B cell (primary cell): ENCODE results near the gene FANCD2. TPM values are rescaled to one million over a fixed set of nuclear protein-coding genes. Genes with fewer than 3 reads are reported as not detected.
A peak's percentile ranks its signal among the peaks of the same experiment; 100 is the strongest.

Experiments
- ATAC-seq: fragments of 200-7000 bp; cut with Tn5 transposase; one replicate; pipeline ENCODE4 v1.10.0; 2021; ENCODE audit warnings: low read depth, mild to moderate bottlenecking, moderate number of reproducible peaks, moderate library complexity
- CTCF ChIA-PET: fragments of 350-600 bp; sonication (Branson Sonifier 250); formaldehyde crosslinking; loops from one replicate; lab custom pipeline; 2021; ENCODE audit warnings: antibody characterized with exemption, inconsistent platforms; lab: Charles Lee
- POLR2A ChIA-PET: fragments of 350-600 bp; sonication (Branson Sonifier 250); formaldehyde crosslinking; loops from one replicate; lab custom pipeline; 2021; ENCODE audit warnings: antibody characterized with exemption; lab: Charles Lee
- DNase-seq: peaks from one replicate; pipeline ENCODE4 v3.0.0; 2013
- H2AFZ ChIP-seq: 2 replicates; pipeline ENCODE4 v1.6.1; 2012; ENCODE audit warnings: mild to moderate bottlenecking, low read depth, low read length; ENCODE audit not compliant: insufficient read depth, poor library complexity, severe bottlenecking
- H3K27ac ChIP-seq, 2 donors: 1 replicate in 1 of 2; 2 replicates in 1 of 2; pipeline ENCODE4 v1.5.1; 2012 to 2013; ENCODE audit warnings: low read length in 2 of 2, mild to moderate bottlenecking in 2 of 2, moderate library complexity in 1 of 2
- H3K27me3 ChIP-seq, 4 experiments: fragments of 200-600 bp in 1 of 4; sonication (generic) in 1 of 4; replicated peaks in 1 of 4; 1 replicate in 2 of 4; 2 replicates in 2 of 4; pipeline versions ENCODE4 v1.6.1 to v1.7.0; 2013 to 2016; ENCODE audit warnings: low read length in 3 of 4, mild to moderate bottlenecking in 2 of 4, mixed read lengths in 1 of 4, moderate library complexity in 1 of 4; ENCODE audit not compliant: insufficient read depth in 4 of 4, control insufficient read depth in 3 of 4; ENCODE audit errors: control extremely low read depth in 1 of 4
- H3K36me3 ChIP-seq, 2 experiments: replicated peaks in 1 of 2; 1 replicate in 1 of 2; 2 replicates in 1 of 2; pipeline versions ENCODE4 v1.6.1 to v1.7.1; 2013; ENCODE audit warnings: low read length in 1 of 2; ENCODE audit not compliant: insufficient read depth in 2 of 2, control insufficient read depth in 1 of 2; ENCODE audit errors: control extremely low read depth in 1 of 2, extremely low read depth in 1 of 2
- H3K4me1 ChIP-seq, 2 donors: fragments of 200-600 bp in 1 of 2; sonication (generic) in 1 of 2; 1 replicate in 1 of 2; 2 replicates in 1 of 2; pipeline versions ENCODE4 v1.5.1 to v1.6.1; 2013 to 2017; ENCODE audit warnings: low read length in 2 of 2; ENCODE audit not compliant: control insufficient read depth in 2 of 2, insufficient read depth in 2 of 2
- H3K4me2 ChIP-seq: replicated peaks from 2 replicates; pipeline ENCODE3; 2012; ENCODE audit warnings: mild to moderate bottlenecking, low read depth, low read length; ENCODE audit not compliant: poor library complexity, severe bottlenecking
- H3K4me3 ChIP-seq, 5 experiments: fragments of 200-600 bp in 1 of 5; sonication (generic) in 1 of 5; 1 replicate in 3 of 5; 2 replicates in 2 of 5; pipeline versions ENCODE4 v1.5.1 to v1.7.0; 2011 to 2016; ENCODE audit warnings: low read length in 4 of 5, mild to moderate bottlenecking in 4 of 5, low read depth in 2 of 5, control low read depth in 1 of 5, moderate library complexity in 1 of 5; ENCODE audit not compliant: insufficient read depth in 1 of 5; ENCODE audit errors: control extremely low read depth in 1 of 5, extremely low read depth in 1 of 5
- H3K79me2 ChIP-seq: fragments of 200-600 bp; sonication (generic); one replicate; pipeline ENCODE4 v1.6.0; 2016; ENCODE audit warnings: low read length; ENCODE audit not compliant: control insufficient read depth, insufficient read depth
- H3K9ac ChIP-seq: fragments of 200-600 bp; sonication (generic); 2 replicates; pipeline ENCODE4 v1.6.1; 2017; ENCODE audit warnings: mild to moderate bottlenecking, low read length, moderate library complexity
- H3K9me3 ChIP-seq, 3 donors: one replicate each; pipeline versions ENCODE4 v1.6.1 to v1.7.1; 2013; ENCODE audit warnings: low read length in 2 of 3; ENCODE audit not compliant: control insufficient read depth in 2 of 3, insufficient read depth in 1 of 3; ENCODE audit errors: control extremely low read depth in 1 of 3
- H4K20me1 ChIP-seq: 2 replicates; pipeline ENCODE4 v1.6.0; 2012; ENCODE audit warnings: mild to moderate bottlenecking, low read length; ENCODE audit not compliant: insufficient read depth, control insufficient read depth, poor library complexity, severe bottlenecking
- H3K27ac Mint-ChIP-seq: one replicate; pipeline ENCODE4 v1.8.0; 2021; ENCODE audit warnings: mixed read lengths
- H3K27me3 Mint-ChIP-seq: one replicate; pipeline ENCODE4 v1.8.0; 2021; ENCODE audit warnings: mixed read lengths
- H3K4me1 Mint-ChIP-seq: one replicate; pipeline ENCODE4 v1.8.0; 2021; ENCODE audit warnings: mixed read lengths
- H3K4me3 Mint-ChIP-seq: one replicate; pipeline ENCODE4 v1.8.0; 2021; ENCODE audit warnings: mixed read lengths
- H3K9me3 Mint-ChIP-seq: one replicate; pipeline ENCODE4 v1.8.0; 2022; ENCODE audit warnings: mixed read lengths; ENCODE audit not compliant: insufficient read depth
- EZH2 ChIP-seq: IDR thresholded peaks from 2 replicates; pipeline ENCODE4 v1.6.1; 2012; ENCODE audit warnings: borderline replicate concordance, low read depth, mild to moderate bottlenecking, moderate library complexity, low read length; ENCODE audit not compliant: insufficient read depth, poor library complexity, severe bottlenecking
- WGBS: methylation state at CpG from one replicate; pipeline ENCODE4 v1.1.5; 2013; ENCODE audit warnings: missing lambda C conversion rate; ENCODE audit not compliant: insufficient coverage; 5-methylcytosine and 5-hydroxymethylcytosine counted together
- intact Hi-C: fragments of 100-400 bp; cut with micrococcal nuclease; formaldehyde crosslinking; loops from one replicate; pipeline ENCODE4 v1.10.0; 2022
- polyA plus RNA-seq: library from polyadenylated mRNA; depleted of rRNA; stranded (reverse); fragments of >200 nt; gene quantifications from 2 replicates; pipeline ENCODE4 v1.2.3, GENCODE V29; 2012
- total RNA-seq, 2 donors: library from RNA; stranded (reverse); fragments of 120-200 nt in 1 of 2; gene quantifications; 1 replicate in 1 of 2; 2 replicates in 1 of 2; pipeline versions ENCODE4 v1.2.3 to v1.2.4, GENCODE V29; 2013 to 2022
- TF ChIP-seq, protein P1 (sequence below): fragments of 200-600 bp; IDR thresholded peaks from one replicate; pipeline ENCODE4 v1.8.0; 2022; ENCODE audit warnings: antibody characterized with exemption, mild to moderate bottlenecking

Gene FANCD2
- total and polyA plus RNA-seq, 2 donors (not counting 1 experiment from before 2014, with no cell fraction given), result 31.7 to 65.8 TPM

- Histone ChIP-seq H3K27ac (peak overlapping the region; percentile 88 to 97), H3K4me2 (peak overlapping the region; percentile 88), H2AFZ (peak overlapping the region; percentile 79), H3K4me1 (peaks cover 16 to 22% of the 10 kb centered on the region in 2 donors), H3K36me3 (peaks cover 1 to 11% of the 10 kb centered on the region in 2 experiments), H3K27me3 (no peaks in the 10 kb centered on the region), H3K9ac (peak overlapping the region; percentile 96), H3K4me3 (peak overlapping the region; percentile 71 to 96 (median 82)), H3K9me3 (no peaks in the 10 kb centered on the region), H4K20me1 (peaks cover 26% of the 10 kb centered on the region), H3K79me2 (peaks cover 53% of the 10 kb centered on the region)
- peak overlapping the region; percentile 100 for H3K27ac Mint-ChIP-seq
- under 1% methylated on average over 13 of the region's 17 CpGs for WGBS
- H3K4me1 Mint-ChIP-seq, result peaks cover 28% of the 10 kb centered on the region
- CTCF ChIA-PET, result interaction anchor here (0.7 to 2.1 kb wide), 5 partner anchors 21 to 237 kb away, joined by 3 to 15 read pairs (median 3); partner anchors contain the start of gene CRELD1
- intact Hi-C loops, result loop anchor here (1.0 to 10.0 kb wide), 8 partner anchors 25 to 262 kb away; partner anchors contain the start of genes BRK1, FANCD2, JAGN1 and PRRT3
- H3K4me3 Mint-ChIP-seq, result peak overlapping the region; percentile 98
- DNase-seq (no peak), ATAC-seq (peak; percentile 28)
- H3K27me3 Mint-ChIP-seq, result no peaks in the 10 kb centered on the region
- no peaks in the 10 kb centered on the region for H3K9me3 Mint-ChIP-seq
- TF ChIP-seq, protein P1, sequence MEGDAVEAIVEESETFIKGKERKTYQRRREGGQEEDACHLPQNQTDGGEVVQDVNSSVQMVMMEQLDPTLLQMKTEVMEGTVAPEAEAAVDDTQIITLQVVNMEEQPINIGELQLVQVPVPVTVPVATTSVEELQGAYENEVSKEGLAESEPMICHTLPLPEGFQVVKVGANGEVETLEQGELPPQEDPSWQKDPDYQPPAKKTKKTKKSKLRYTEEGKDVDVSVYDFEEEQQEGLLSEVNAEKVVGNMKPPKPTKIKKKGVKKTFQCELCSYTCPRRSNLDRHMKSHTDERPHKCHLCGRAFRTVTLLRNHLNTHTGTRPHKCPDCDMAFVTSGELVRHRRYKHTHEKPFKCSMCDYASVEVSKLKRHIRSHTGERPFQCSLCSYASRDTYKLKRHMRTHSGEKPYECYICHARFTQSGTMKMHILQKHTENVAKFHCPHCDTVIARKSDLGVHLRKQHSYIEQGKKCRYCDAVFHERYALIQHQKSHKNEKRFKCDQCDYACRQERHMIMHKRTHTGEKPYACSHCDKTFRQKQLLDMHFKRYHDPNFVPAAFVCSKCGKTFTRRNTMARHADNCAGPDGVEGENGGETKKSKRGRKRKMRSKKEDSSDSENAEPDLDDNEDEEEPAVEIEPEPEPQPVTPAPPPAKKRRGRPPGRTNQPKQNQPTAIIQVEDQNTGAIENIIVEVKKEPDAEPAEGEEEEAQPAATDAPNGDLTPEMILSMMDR, result no peak
- TF ChIP-seq EZH2, result no peak
- POLR2A ChIA-PET, result interaction anchor here (0.7 to 2.7 kb wide), 10 partner anchors 25 to 589 kb away, joined by 3 to 9 read pairs (median 5); partner anchors contain the start of genes ARPC4 and CRELD1
Measured at GRCh38 chr3:9986230-9986725, 40.0 kb upstream of the FANCD2 start.

GRCh38 chr3:9994086-9994844 lies 32.0 kb upstream of the FANCD2 start:
- Histone ChIP-seq H3K79me2 (peaks cover 56% of the 10 kb centered on the region), H2AFZ (no peak overlapping the region), H3K9me3 (no peaks in the 10 kb centered on the region), H3K9ac (no peak overlapping the region), H3K27me3 (no peaks in the 10 kb centered on the region), H3K27ac (no peak overlapping the region), H3K4me3 (no peak overlapping the region), H3K36me3 (peaks cover 1 to 8% of the 10 kb centered on the region in 2 experiments), H3K4me1 (no peaks in the 10 kb centered on the region), H3K4me2 (no peak overlapping the region), H4K20me1 (no peaks in the 10 kb centered on the region)
- Mint-ChIP-seq H3K4me3 (no peak overlapping the region), H3K4me1 (no peaks in the 10 kb centered on the region), H3K27ac (no peak overlapping the region), H3K9me3 (no peaks in the 10 kb centered on the region), H3K27me3 (no peaks in the 10 kb centered on the region)
- ATAC-seq, result no peak
- intact Hi-C loops, result no loop called here
- WGBS, result 99% methylated on average over 8 of the region's 10 CpGs
- no peak for DNase-seq
- CTCF ChIA-PET, result interaction anchor here (2.0 kb wide), 1 partner anchor 12 kb away, joined by 6 read pairs; no protein-coding TSS in a partner anchor
- no peak for TF ChIP-seq EZH2
- POLR2A ChIA-PET, result no interaction called here
